HepG2 (cell line): ENCODE data around the gene PTPA. TPM values are rescaled to one million over a fixed set of nuclear protein-coding genes. Genes with fewer than 3 reads are reported as not detected.
A peak's percentile ranks its signal among the peaks of the same experiment; 100 is the strongest.

ENCODE experiments used
- ISL2 ChIP-seq: sonication (generic); formaldehyde crosslinking; IDR thresholded peaks from 2 replicates; pipeline ENCODE4 v1.5.0; 2020; ENCODE audit warnings: missing genetic modification reagents
- MYC ChIP-seq: sonication (generic); formaldehyde crosslinking; IDR thresholded peaks from 2 replicates; pipeline ENCODE4 v1.9.0; 2021; ENCODE audit warnings: missing genetic modification reagents, borderline replicate concordance
- NFIC ChIP-seq: IDR thresholded peaks from 2 replicates; pipeline ENCODE4 v1.6.1; 2012; ENCODE audit warnings: mild to moderate bottlenecking, low read length, inconsistent platforms
- RBAK ChIP-seq: sonication (generic); formaldehyde crosslinking; IDR thresholded peaks from 2 replicates; pipeline ENCODE4 v1.5.1; 2020; ENCODE audit warnings: mild to moderate bottlenecking, missing genetic modification reagents
- RBFOX2 ChIP-seq: fragments of 200-400 bp; formaldehyde crosslinking; IDR thresholded peaks from 2 replicates; pipeline ENCODE4 v1.6.1; 2017; ENCODE audit warnings: low read depth, mild to moderate bottlenecking, low read length
- TCF12 ChIP-seq, 2 experiments: fragments of 450-650 bp in 1 of 2; sonication (generic) in 1 of 2; formaldehyde crosslinking in 1 of 2; IDR thresholded peaks; 2 replicates each; pipeline versions ENCODE4 v1.6.1 to v1.8.0; 2017 to 2022; ENCODE audit warnings: antibody characterized with exemption in 1 of 2, mild to moderate bottlenecking in 1 of 2, missing genetic modification reagents in 1 of 2, moderate library complexity in 1 of 2
- ZNF232 ChIP-seq: sonication (generic); formaldehyde crosslinking; IDR thresholded peaks from 2 replicates; pipeline ENCODE4 v1.4.0; 2020; ENCODE audit warnings: missing genetic modification reagents, borderline replicate concordance
- ZNF296 ChIP-seq: sonication (generic); formaldehyde crosslinking; conservative IDR thresholded peaks from 2 replicates; pipeline ENCODE4 v1.5.0; 2020; ENCODE audit warnings: mild to moderate bottlenecking, missing genetic modification reagents
- ZNF337 ChIP-seq: sonication (generic); formaldehyde crosslinking; IDR thresholded peaks from 2 replicates; pipeline ENCODE4 v1.5.1; 2020; ENCODE audit warnings: missing genetic modification reagents, low read depth, mild to moderate bottlenecking, borderline replicate concordance
- ZNF589 ChIP-seq: sonication (generic); formaldehyde crosslinking; conservative IDR thresholded peaks from 2 replicates; pipeline ENCODE4 v1.8.0; 2022; ENCODE audit warnings: mild to moderate bottlenecking, moderate library complexity, missing genetic modification reagents
- polyA plus RNA-seq, 8 experiments: library from polyadenylated mRNA; depleted of rRNA in 3 of 8; stranded (reverse) in 7 of 8; unstranded in 1 of 8; fragments of >200 nt; fragmentation: Illumina TruSeq in 4 of 8; extraction: Trizol in 4 of 8; gene quantifications; 2 replicates each; pipeline versions ENCODE4 v1.2.1 to v1.2.3, GENCODE V29; 2011 to 2016; ENCODE audit warnings: low read depth in 4 of 8, missing spikeins in 1 of 8, mixed read lengths in 1 of 8; ENCODE audit not compliant: insufficient read depth in 1 of 8
- total RNA-seq, 5 experiments: library from RNA; depleted of rRNA; stranded (reverse); fragments of >200 nt; fragmentation: Illumina TruSeq; extraction: Trizol; gene quantifications; 2 replicates each; pipeline ENCODE4 v1.2.3, GENCODE V29; 2016; ENCODE audit warnings: low read depth in 1 of 5
- TF ChIP-seq, protein P1 (sequence below), 2 experiments: sonication (generic) in 1 of 2; formaldehyde crosslinking in 1 of 2; IDR thresholded peaks; 2 replicates each; pipeline versions ENCODE4 v1.4.0 to v1.6.1; 2016 to 2020; ENCODE audit warnings: borderline replicate concordance in 1 of 2, low read depth in 1 of 2, mild to moderate bottlenecking in 1 of 2, missing genetic modification reagents in 1 of 2
- TF ChIP-seq, protein P2 (sequence below): sonication (generic); formaldehyde crosslinking; IDR thresholded peaks from 2 replicates; pipeline ENCODE4 v1.4.0; 2020; ENCODE audit warnings: missing genetic modification reagents, borderline replicate concordance
- TF ChIP-seq, protein P3 (sequence below): sonication (generic); formaldehyde crosslinking; IDR thresholded peaks from 2 replicates; pipeline ENCODE4 v1.5.1; 2020; ENCODE audit warnings: missing genetic modification reagents, mild to moderate bottlenecking, borderline replicate concordance
- TF ChIP-seq, protein P4 (sequence below): sonication (generic); formaldehyde crosslinking; IDR thresholded peaks from 2 replicates; pipeline ENCODE4 v1.4.0; 2020; ENCODE audit warnings: missing genetic modification reagents, mild to moderate bottlenecking, borderline replicate concordance
- TF ChIP-seq, protein P5 (sequence below): sonication (generic); formaldehyde crosslinking; IDR thresholded peaks from 2 replicates; pipeline ENCODE4 v1.8.0; 2023; ENCODE audit warnings: mild to moderate bottlenecking, missing genetic modification reagents

Gene PTPA
- total and polyA plus RNA-seq, 2 of the 13 experiments (the other 11 are each of a cell fraction or from before 2014, with no cell fraction given), result 79.3 to 105 TPM

DNA sequence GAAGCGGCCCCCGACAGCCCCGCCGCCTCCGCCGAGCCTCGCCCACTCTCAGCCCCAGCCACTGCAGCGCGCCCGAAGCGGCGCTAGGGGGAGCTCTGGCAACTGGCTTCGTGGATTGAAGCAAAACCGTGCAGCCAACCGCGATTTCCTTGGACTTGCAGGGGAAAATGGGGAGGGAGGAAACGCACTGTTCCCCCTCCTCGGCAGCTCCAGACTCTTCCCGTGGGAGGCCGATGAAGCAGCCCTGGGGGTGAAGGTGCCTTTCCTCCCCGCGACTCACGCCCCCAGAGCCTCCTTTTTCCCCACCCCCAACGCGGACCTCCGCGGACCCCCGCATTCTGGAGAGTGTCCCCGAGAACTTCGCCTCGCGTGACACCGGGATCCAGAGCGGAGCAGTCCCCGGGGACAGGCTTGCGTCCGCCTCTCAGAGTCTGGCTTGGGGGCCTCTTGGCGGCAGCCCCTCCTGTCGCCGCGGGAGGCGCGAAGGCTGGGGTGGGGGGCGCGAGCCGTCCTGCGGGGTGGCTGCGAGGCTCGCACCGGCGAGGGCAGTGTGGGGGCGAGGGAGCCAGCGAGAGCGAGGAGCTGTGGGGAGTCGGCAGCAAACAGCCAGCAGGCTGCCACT lies 63.0 kb downstream of the PTPA start (continued):
- TF ChIP-seq ZNF296 (CRISPR knock-in tag), result no peak
- TF ChIP-seq ZNF337 (CRISPR knock-in tag), result no peak; the same call in 1 of the 2 replicates
- no peak for TF ChIP-seq RBAK
- TF ChIP-seq NFIC, result no peak
- TF ChIP-seq TCF12 (IDR thresholded peaks at IDR 0.05), result no peak
- no peak for TF ChIP-seq TCF12 (CRISPR knock-in tag; IDR thresholded peaks at IDR 0.05)
- TF ChIP-seq, protein P1, sequence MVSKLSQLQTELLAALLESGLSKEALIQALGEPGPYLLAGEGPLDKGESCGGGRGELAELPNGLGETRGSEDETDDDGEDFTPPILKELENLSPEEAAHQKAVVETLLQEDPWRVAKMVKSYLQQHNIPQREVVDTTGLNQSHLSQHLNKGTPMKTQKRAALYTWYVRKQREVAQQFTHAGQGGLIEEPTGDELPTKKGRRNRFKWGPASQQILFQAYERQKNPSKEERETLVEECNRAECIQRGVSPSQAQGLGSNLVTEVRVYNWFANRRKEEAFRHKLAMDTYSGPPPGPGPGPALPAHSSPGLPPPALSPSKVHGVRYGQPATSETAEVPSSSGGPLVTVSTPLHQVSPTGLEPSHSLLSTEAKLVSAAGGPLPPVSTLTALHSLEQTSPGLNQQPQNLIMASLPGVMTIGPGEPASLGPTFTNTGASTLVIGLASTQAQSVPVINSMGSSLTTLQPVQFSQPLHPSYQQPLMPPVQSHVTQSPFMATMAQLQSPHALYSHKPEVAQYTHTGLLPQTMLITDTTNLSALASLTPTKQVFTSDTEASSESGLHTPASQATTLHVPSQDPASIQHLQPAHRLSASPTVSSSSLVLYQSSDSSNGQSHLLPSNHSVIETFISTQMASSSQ (IDR thresholded peaks at IDR 0.05; ENCODE audit: low read depth), result no peak
- TF ChIP-seq, protein P1 (CRISPR knock-in tag; IDR thresholded peaks at IDR 0.05; ENCODE audit: borderline replicate concordance), result no peak
- TF ChIP-seq MYC, result peak; percentile 65; the same call in 1 of the 2 replicates
- TF ChIP-seq RBFOX2, result no peak
- TF ChIP-seq, protein P2, sequence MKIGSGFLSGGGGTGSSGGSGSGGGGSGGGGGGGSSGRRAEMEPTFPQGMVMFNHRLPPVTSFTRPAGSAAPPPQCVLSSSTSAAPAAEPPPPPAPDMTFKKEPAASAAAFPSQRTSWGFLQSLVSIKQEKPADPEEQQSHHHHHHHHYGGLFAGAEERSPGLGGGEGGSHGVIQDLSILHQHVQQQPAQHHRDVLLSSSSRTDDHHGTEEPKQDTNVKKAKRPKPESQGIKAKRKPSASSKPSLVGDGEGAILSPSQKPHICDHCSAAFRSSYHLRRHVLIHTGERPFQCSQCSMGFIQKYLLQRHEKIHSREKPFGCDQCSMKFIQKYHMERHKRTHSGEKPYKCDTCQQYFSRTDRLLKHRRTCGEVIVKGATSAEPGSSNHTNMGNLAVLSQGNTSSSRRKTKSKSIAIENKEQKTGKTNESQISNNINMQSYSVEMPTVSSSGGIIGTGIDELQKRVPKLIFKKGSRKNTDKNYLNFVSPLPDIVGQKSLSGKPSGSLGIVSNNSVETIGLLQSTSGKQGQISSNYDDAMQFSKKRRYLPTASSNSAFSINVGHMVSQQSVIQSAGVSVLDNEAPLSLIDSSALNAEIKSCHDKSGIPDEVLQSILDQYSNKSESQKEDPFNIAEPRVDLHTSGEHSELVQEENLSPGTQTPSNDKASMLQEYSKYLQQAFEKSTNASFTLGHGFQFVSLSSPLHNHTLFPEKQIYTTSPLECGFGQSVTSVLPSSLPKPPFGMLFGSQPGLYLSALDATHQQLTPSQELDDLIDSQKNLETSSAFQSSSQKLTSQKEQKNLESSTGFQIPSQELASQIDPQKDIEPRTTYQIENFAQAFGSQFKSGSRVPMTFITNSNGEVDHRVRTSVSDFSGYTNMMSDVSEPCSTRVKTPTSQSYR (CRISPR knock-in tag), result no peak; the same call in 1 of the 2 replicates
- TF ChIP-seq, protein P3, sequence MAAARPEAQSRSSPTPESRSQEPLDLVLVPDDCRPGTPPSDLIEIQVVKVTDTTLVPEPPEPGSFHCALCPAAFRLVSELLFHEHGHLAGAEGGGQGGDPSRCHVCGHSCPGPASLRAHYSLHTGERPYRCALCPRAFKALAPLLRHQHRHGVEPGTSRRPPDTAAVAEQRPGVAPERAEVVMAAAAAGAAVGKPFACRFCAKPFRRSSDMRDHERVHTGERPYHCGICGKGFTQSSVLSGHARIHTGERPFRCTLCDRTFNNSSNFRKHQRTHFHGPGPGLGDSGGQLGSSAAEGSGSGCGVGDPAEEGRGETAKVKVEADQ (CRISPR knock-in tag), result peak; percentile 25; the same call in 1 of the 2 replicates
- TF ChIP-seq ISL2 (CRISPR knock-in tag), result peak; percentile 35; the same call in 1 of the 2 replicates
- no peak for TF ChIP-seq ZNF589 (CRISPR knock-in tag)
- TF ChIP-seq, protein P4, sequence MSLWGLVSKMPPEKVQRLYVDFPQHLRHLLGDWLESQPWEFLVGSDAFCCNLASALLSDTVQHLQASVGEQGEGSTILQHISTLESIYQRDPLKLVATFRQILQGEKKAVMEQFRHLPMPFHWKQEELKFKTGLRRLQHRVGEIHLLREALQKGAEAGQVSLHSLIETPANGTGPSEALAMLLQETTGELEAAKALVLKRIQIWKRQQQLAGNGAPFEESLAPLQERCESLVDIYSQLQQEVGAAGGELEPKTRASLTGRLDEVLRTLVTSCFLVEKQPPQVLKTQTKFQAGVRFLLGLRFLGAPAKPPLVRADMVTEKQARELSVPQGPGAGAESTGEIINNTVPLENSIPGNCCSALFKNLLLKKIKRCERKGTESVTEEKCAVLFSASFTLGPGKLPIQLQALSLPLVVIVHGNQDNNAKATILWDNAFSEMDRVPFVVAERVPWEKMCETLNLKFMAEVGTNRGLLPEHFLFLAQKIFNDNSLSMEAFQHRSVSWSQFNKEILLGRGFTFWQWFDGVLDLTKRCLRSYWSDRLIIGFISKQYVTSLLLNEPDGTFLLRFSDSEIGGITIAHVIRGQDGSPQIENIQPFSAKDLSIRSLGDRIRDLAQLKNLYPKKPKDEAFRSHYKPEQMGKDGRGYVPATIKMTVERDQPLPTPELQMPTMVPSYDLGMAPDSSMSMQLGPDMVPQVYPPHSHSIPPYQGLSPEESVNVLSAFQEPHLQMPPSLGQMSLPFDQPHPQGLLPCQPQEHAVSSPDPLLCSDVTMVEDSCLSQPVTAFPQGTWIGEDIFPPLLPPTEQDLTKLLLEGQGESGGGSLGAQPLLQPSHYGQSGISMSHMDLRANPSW (CRISPR knock-in tag), result no peak
- TF ChIP-seq, protein P5, sequence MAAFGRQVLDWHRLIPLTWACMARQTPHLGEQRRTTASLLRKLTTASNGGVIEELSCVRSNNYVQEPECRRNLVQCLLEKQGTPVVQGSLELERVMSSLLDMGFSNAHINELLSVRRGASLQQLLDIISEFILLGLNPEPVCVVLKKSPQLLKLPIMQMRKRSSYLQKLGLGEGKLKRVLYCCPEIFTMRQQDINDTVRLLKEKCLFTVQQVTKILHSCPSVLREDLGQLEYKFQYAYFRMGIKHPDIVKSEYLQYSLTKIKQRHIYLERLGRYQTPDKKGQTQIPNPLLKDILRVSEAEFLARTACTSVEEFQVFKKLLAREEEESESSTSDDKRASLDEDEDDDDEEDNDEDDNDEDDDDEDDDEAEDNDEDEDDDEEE, result no peak
- no peak for TF ChIP-seq ZNF232
